Neural crest cell (in vitro differentiated cells): ENCODE measurements around the gene TIGD1. TPM values are rescaled to one million over a fixed set of nuclear protein-coding genes. Genes with fewer than 3 reads are reported as not detected.
A peak's percentile ranks its signal among the peaks of the same experiment; 100 is the strongest.

Experiments
- DNase-seq: peaks from one replicate; pipeline ENCODE4 v3.0.0; 2021; ENCODE audit warnings: low read depth, mixed read lengths, low spot score
- H3K27ac Mint-ChIP-seq: one replicate; pipeline ENCODE4 v1.8.0; 2021; ENCODE audit warnings: mild to moderate bottlenecking, mixed read lengths; ENCODE audit not compliant: unreplicated experiment
- H3K27me3 Mint-ChIP-seq: 2 replicates; pipeline ENCODE4 v1.8.0; 2021; ENCODE audit warnings: low read depth, mild to moderate bottlenecking, mixed read lengths
- H3K36me3 Mint-ChIP-seq: 2 replicates; pipeline ENCODE4 v1.8.0; 2021; ENCODE audit warnings: low read depth, mild to moderate bottlenecking, mixed read lengths
- H3K4me1 Mint-ChIP-seq: 2 replicates; pipeline ENCODE4 v1.8.0; 2021; ENCODE audit warnings: mixed read lengths
- H3K4me3 Mint-ChIP-seq: one replicate; pipeline ENCODE4 v1.8.0; 2021; ENCODE audit warnings: mild to moderate bottlenecking, mixed read lengths
- H3K9me3 Mint-ChIP-seq: 2 replicates; pipeline ENCODE4 v1.8.0; 2021; ENCODE audit warnings: mixed read lengths
- CTCF ChIP-seq: fragments of 200-600 bp; sonication (generic); conservative IDR thresholded peaks from 2 replicates; pipeline ENCODE4 v1.5.0; 2021; ENCODE audit warnings: antibody characterized with exemption, mild to moderate bottlenecking
- total RNA-seq: library from RNA; stranded (reverse); gene quantifications from 2 replicates; pipeline ENCODE4 v1.2.1, GENCODE V29; 2021

Gene TIGD1
- total RNA-seq, 1 donor from 2014 or later: 11.8 TPM

GRCh38 chr2:232551776-232552175, 1.4 kb upstream of the TIGD1 start:
- Mint-ChIP-seq H3K4me3 (peak overlapping the region; percentile 97), H3K9me3 (peaks cover 4% of the 10 kb centered on the region), H3K4me1 (peaks cover 43% of the 10 kb centered on the region), H3K36me3 (peaks cover 37% of the 10 kb centered on the region), H3K27me3 (no peaks in the 10 kb centered on the region), H3K27ac (peak overlapping the region; percentile 95)
- TF ChIP-seq CTCF: no peak
- DNase-seq: no peak

GRCh38 chr2:232551250-232551638, 887 bp upstream of the TIGD1 start:
- H3K27ac Mint-ChIP-seq: peak overlapping the region; percentile 95
- TF ChIP-seq CTCF: no peak
- peaks cover 39% of the 10 kb centered on the region for H3K36me3 Mint-ChIP-seq
- peaks cover 43% of the 10 kb centered on the region for H3K4me1 Mint-ChIP-seq
- no peaks in the 10 kb centered on the region for H3K27me3 Mint-ChIP-seq
- H3K4me3 Mint-ChIP-seq: peak overlapping the region; percentile 97
- DNase-seq: no peak
- H3K9me3 Mint-ChIP-seq: peaks cover 4% of the 10 kb centered on the region

GRCh38 chr2:232549655-232550353, 553 bp downstream of the TIGD1 start:
- H3K4me3 Mint-ChIP-seq: peak overlapping the region; percentile 97
- no peaks in the 10 kb centered on the region for H3K27me3 Mint-ChIP-seq
- no peak for TF ChIP-seq CTCF
- no peak for DNase-seq
- H3K27ac Mint-ChIP-seq: peak overlapping the region; percentile 98
- H3K4me1 Mint-ChIP-seq: peaks cover 43% of the 10 kb centered on the region
- peaks cover 39% of the 10 kb centered on the region for H3K36me3 Mint-ChIP-seq
- H3K9me3 Mint-ChIP-seq: peaks cover 4% of the 10 kb centered on the region

- TF ChIP-seq CTCF: no peak
- Mint-ChIP-seq H3K36me3 (peaks cover 43% of the 10 kb centered on the region), H3K27me3 (no peaks in the 10 kb centered on the region), H3K4me3 (peak overlapping the region; percentile 66), H3K9me3 (peaks cover 4% of the 10 kb centered on the region), H3K27ac (no peak overlapping the region), H3K4me1 (peaks cover 33% of the 10 kb centered on the region)
- no peak for DNase-seq
These were observed 2.4 kb downstream of the TIGD1 start for GRCh38 chr2:232547991-232548390.

- Mint-ChIP-seq H3K27ac (peak overlapping the region; percentile 12), H3K9me3 (peaks cover 4% of the 10 kb centered on the region), H3K4me3 (peak overlapping the region; percentile 57), H3K4me1 (peaks cover 18% of the 10 kb centered on the region), H3K36me3 (peaks cover 37% of the 10 kb centered on the region), H3K27me3 (no peaks in the 10 kb centered on the region)
- no peak for DNase-seq
- TF ChIP-seq CTCF: no peak
These were observed 4.6 kb downstream of the TIGD1 start for GRCh38 chr2:232545511-232546375.
